WTC11 (cell line): Measurements from ENCODE around the gene LMOD2. TPM values are rescaled to one million over a fixed set of nuclear protein-coding genes. Genes with fewer than 3 reads are reported as not detected.

Experiments used
- ATAC-seq: fragments of 200-7000 bp; cut with Tn5 transposase; 2 replicates; pipeline ENCODE4 v1.10.0; 2021; ENCODE audit warnings: mild to moderate bottlenecking, moderate library complexity
- CTCF ChIA-PET: fragments of 300-600 bp; sonication (Branson Sonifier 250); formaldehyde crosslinking; loops from one replicate; lab custom pipeline; 2021; ENCODE audit warnings: antibody characterized with exemption; lab: Charles Lee
- POLR2A ChIA-PET: fragments of 350-600 bp; sonication (Branson Sonifier 250); formaldehyde crosslinking; loops from one replicate; lab custom pipeline; 2021; ENCODE audit warnings: antibody characterized with exemption; lab: Charles Lee
- DNase-seq: peaks from one replicate; pipeline ENCODE4 v3.0.0; 2021; ENCODE audit warnings: low spot score
- H3K27ac Mint-ChIP-seq: 2 replicates; pipeline ENCODE4 v1.8.0; 2021; ENCODE audit warnings: mixed read lengths
- H3K27me3 Mint-ChIP-seq: 2 replicates; pipeline ENCODE4 v1.8.0; 2021; ENCODE audit warnings: low read depth, mild to moderate bottlenecking, moderate library complexity, mixed read lengths
- H3K36me3 Mint-ChIP-seq: 2 replicates; pipeline ENCODE4 v1.8.0; 2021; ENCODE audit warnings: mixed read lengths
- H3K4me1 Mint-ChIP-seq: 2 replicates; pipeline ENCODE4 v1.8.0; 2022; ENCODE audit warnings: mixed read lengths
- H3K4me3 Mint-ChIP-seq: 2 replicates; pipeline ENCODE4 v1.8.0; 2021; ENCODE audit warnings: mild to moderate bottlenecking, moderate library complexity, mixed read lengths
- H3K9me3 Mint-ChIP-seq: 2 replicates; pipeline ENCODE4 v1.8.0; 2021; ENCODE audit warnings: mixed read lengths
- AFF4 ChIP-seq: sonication (generic); formaldehyde crosslinking; IDR thresholded peaks from 2 replicates; pipeline ENCODE4 v1.8.1; 2023; ENCODE audit warnings: mild to moderate bottlenecking, missing genetic modification reagents, borderline replicate concordance
- ARID4B ChIP-seq: sonication (generic); formaldehyde crosslinking; IDR thresholded peaks from 2 replicates; pipeline ENCODE4 v1.8.0; 2023; ENCODE audit warnings: missing genetic modification reagents, mild to moderate bottlenecking, borderline replicate concordance
- CBFB ChIP-seq: sonication (generic); formaldehyde crosslinking; IDR thresholded peaks from 2 replicates; pipeline ENCODE4 v1.8.1; 2022; ENCODE audit warnings: mild to moderate bottlenecking, low read depth, missing genetic modification reagents
- CDX4 ChIP-seq: fragments of 250-450 bp; sonication (Bioruptor Pico); IDR thresholded peaks from 2 replicates; pipeline ENCODE4 v1.9.0; 2021; ENCODE audit warnings: moderate library complexity, mild to moderate bottlenecking, inconsistent platforms, borderline replicate concordance
- ESRRA ChIP-seq: sonication (generic); formaldehyde crosslinking; IDR thresholded peaks from 2 replicates; pipeline ENCODE4 v1.8.1; 2022; ENCODE audit warnings: mild to moderate bottlenecking, missing genetic modification reagents, borderline replicate concordance
- JUN ChIP-seq: sonication (generic); formaldehyde crosslinking; IDR thresholded peaks from 2 replicates; pipeline ENCODE4 v1.8.0; 2023; ENCODE audit warnings: mild to moderate bottlenecking, missing genetic modification reagents
- NFE2L1 ChIP-seq: sonication (generic); formaldehyde crosslinking; IDR thresholded peaks from 2 replicates; pipeline ENCODE4 v1.8.1; 2023; ENCODE audit warnings: missing genetic modification reagents
- NR1H2 ChIP-seq: sonication (generic); formaldehyde crosslinking; IDR thresholded peaks from 2 replicates; pipeline ENCODE4 v1.9.0; 2021; ENCODE audit warnings: mild to moderate bottlenecking, moderate library complexity, missing genetic modification reagents
- OVOL2 ChIP-seq: fragments of 250-450 bp; sonication (Bioruptor Pico); IDR thresholded peaks from 2 replicates; pipeline ENCODE4 v1.9.0; 2021; ENCODE audit warnings: mild to moderate bottlenecking, borderline replicate concordance
- RORB ChIP-seq: fragments of 250-450 bp; sonication (Bioruptor Pico); IDR thresholded peaks from 2 replicates; pipeline ENCODE4 v1.9.0; 2021; ENCODE audit warnings: mild to moderate bottlenecking
- SOX15 ChIP-seq: fragments of 250-450 bp; sonication (Bioruptor Pico); IDR thresholded peaks from 2 replicates; pipeline ENCODE4 v1.9.0; 2021; ENCODE audit warnings: mild to moderate bottlenecking
- SP1 ChIP-seq: sonication (generic); formaldehyde crosslinking; conservative IDR thresholded peaks from 2 replicates; pipeline ENCODE4 v1.8.1; 2022; ENCODE audit warnings: missing genetic modification reagents
- TCF7 ChIP-seq: sonication (generic); formaldehyde crosslinking; IDR thresholded peaks from 2 replicates; pipeline ENCODE4 v1.8.0; 2022; ENCODE audit warnings: mild to moderate bottlenecking, low read depth, missing genetic modification reagents, moderate library complexity
- USF2 ChIP-seq: sonication (generic); formaldehyde crosslinking; IDR thresholded peaks from 2 replicates; pipeline ENCODE4 v1.8.1; 2023; ENCODE audit warnings: mild to moderate bottlenecking, missing genetic modification reagents, moderate library complexity
- ZNF281 ChIP-seq: sonication (generic); formaldehyde crosslinking; IDR thresholded peaks from 2 replicates; pipeline ENCODE4 v1.8.0; 2023; ENCODE audit warnings: mild to moderate bottlenecking, missing genetic modification reagents
- total RNA-seq: library from RNA; stranded (reverse); gene quantifications from 3 replicates; pipeline ENCODE4 v1.2.3, GENCODE V29; 2021

Gene LMOD2
- total RNA-seq, 1 experiment from 2014 or later = not detected

- no peak for TF ChIP-seq NR1H2 (CRISPR knock-in tag)
- TF ChIP-seq OVOL2 (CRISPR knock-in tag) = no peak
- TF ChIP-seq AFF4 (CRISPR knock-in tag) = no peak
- no peak for TF ChIP-seq CBFB (CRISPR knock-in tag)
- Mint-ChIP-seq H3K4me3 (no peak overlapping the region), H3K27me3 (no peaks in the 10 kb centered on the region), H3K27ac (no peak overlapping the region), H3K36me3 (no peaks in the 10 kb centered on the region), H3K4me1 (peaks cover 10% of the 10 kb centered on the region), H3K9me3 (peaks cover 3% of the 10 kb centered on the region)
- ATAC-seq (peak; percentile 76), DNase-seq (no peak)
- ChIA-PET CTCF (interaction anchor here (0.5 to 3.6 kb wide), 15 partner anchors 8 to 1222 kb away, joined by 3 to 38 read pairs (median 8); no protein-coding TSS in a partner anchor), POLR2A (interaction anchor here (0.7 kb wide), 1 partner anchor 491 kb away, joined by 4 read pairs; no protein-coding TSS in a partner anchor)
These were observed 19.9 kb upstream of the LMOD2 start for GRCh38 chr7:123635551-123636359.

GRCh38 chr7:123637203-123637602 lies 18.5 kb upstream of the LMOD2 start:
- Mint-ChIP-seq H3K27me3 (no peaks in the 10 kb centered on the region), H3K9me3 (peaks cover 6% of the 10 kb centered on the region), H3K27ac (no peak overlapping the region), H3K4me1 (peaks cover 14% of the 10 kb centered on the region), H3K36me3 (no peaks in the 10 kb centered on the region), H3K4me3 (no peak overlapping the region)
- CTCF ChIA-PET = interaction anchor here (0.6 to 3.6 kb wide), 16 partner anchors 9 to 234 kb away, joined by 3 to 38 read pairs (median 6); partner anchors contain the start of genes IQUB and WASL
- ATAC-seq = peak; percentile 81
- POLR2A ChIA-PET = interaction anchor here (0.8 kb wide), 1 partner anchor 112 kb away, joined by 3 read pairs; the partner anchor contains the start of gene WASL
- no peak for DNase-seq
- TF ChIP-seq USF2 (CRISPR knock-in tag) (no peak), NR1H2 (CRISPR knock-in tag) (no peak), SP1 (CRISPR knock-in tag) (no peak), ZNF281 (CRISPR knock-in tag) (no peak), JUN (CRISPR knock-in tag) (no peak), RORB (CRISPR knock-in tag) (no peak), ARID4B (CRISPR knock-in tag) (no peak), SOX15 (no peak), CDX4 (CRISPR knock-in tag) (no peak), AFF4 (CRISPR knock-in tag) (no peak), TCF7 (CRISPR knock-in tag) (no peak), NFE2L1 (CRISPR knock-in tag) (no peak), OVOL2 (CRISPR knock-in tag) (no peak), ESRRA (no peak)
